Prostate gland (tissue), 2 donors: ENCODE data around the gene FOXC2. TPM values are rescaled to one million over a fixed set of nuclear protein-coding genes. Genes with fewer than 3 reads are reported as not detected.

Experiments
- DNase-seq: peaks from one replicate; pipeline ENCODE4 v3.0.0-alpha.2; 2019; ENCODE audit warnings: low spot score
- H3K27ac ChIP-seq, 2 donors: fragments of 200-600 bp; sonication (generic); 2 replicates each; pipeline ENCODE4 v1.5.1; 2017 to 2019
- H3K27me3 ChIP-seq: fragments of 200-600 bp; sonication (generic); replicated peaks from 2 replicates; pipeline ENCODE4 v1.5.1; 2019; ENCODE audit not compliant: insufficient read depth
- H3K36me3 ChIP-seq, 2 donors: fragments of 200-600 bp; sonication (generic); 1 replicate in 1 of 2; 2 replicates in 1 of 2; pipeline versions ENCODE4 v1.5.1 to v1.8.1; 2017 to 2019
- H3K4me1 ChIP-seq: fragments of 200-600 bp; sonication (generic); replicated peaks from 2 replicates; pipeline ENCODE4 v1.5.1; 2019
- H3K4me3 ChIP-seq, 2 donors: fragments of 200-600 bp; sonication (generic); 2 replicates each; pipeline ENCODE4 v1.5.1; 2017 to 2019
- H3K9me3 ChIP-seq: fragments of 200-600 bp; sonication (generic); 2 replicates; pipeline ENCODE4 v1.5.1; 2017
- CTCF ChIP-seq, 4 experiments: fragments of 200-600 bp in 2 of 4; fragments of 450-650 bp in 2 of 4; sonication (generic) in 2 of 4; IDR thresholded peaks; 1 replicate in 3 of 4; 2 replicates in 1 of 4; pipeline ENCODE4 v1.5.1; 2016 to 2019; ENCODE audit warnings: antibody characterized with exemption in 4 of 4, mild to moderate bottlenecking in 2 of 4, moderate library complexity in 2 of 4
- POLR2A ChIP-seq: fragments of 450-650 bp; IDR thresholded peaks from one replicate; pipeline ENCODE4 v1.6.1; 2016; ENCODE audit warnings: antibody characterized with exemption, mild to moderate bottlenecking
- POLR2AphosphoS5 ChIP-seq: sonication (generic); formaldehyde crosslinking; IDR thresholded peaks from one replicate; pipeline ENCODE4 v1.6.1; 2017; ENCODE audit warnings: antibody characterized with exemption
- WGBS: methylation state at CpG from one replicate; pipeline ENCODE4 v1.1.5; 2018; 5-methylcytosine and 5-hydroxymethylcytosine counted together
- intact Hi-C: fragments of 100-400 bp; cut with DNase I; formaldehyde crosslinking; loops from one replicate; pipeline ENCODE4 v1.14.2; 2022
- total RNA-seq, 2 donors: library from RNA; depleted of rRNA; stranded (reverse); fragments of >200 nt; gene quantifications; one replicate each; pipeline ENCODE4 v1.1.0, GENCODE V29; 2016

The FOXC2 gene
- total RNA-seq, 2 donors from 2014 or later, result 0.41 to 6.5 TPM

GRCh38 chr16:86581458-86581857 is 14.8 kb downstream of the FOXC2 start:
- Histone ChIP-seq H3K4me3 (no peak overlapping the region), H3K4me1 (no peaks in the 10 kb centered on the region), H3K27ac (no peak overlapping the region), H3K36me3 (no peaks in the 10 kb centered on the region), H3K27me3 (peaks cover 30% of the 10 kb centered on the region), H3K9me3 (no peaks in the 10 kb centered on the region)
- WGBS, result 86% methylated on average over 4 of the region's 4 CpGs
- intact Hi-C loops, result no loop called here
- DNase-seq, result no peak
- TF ChIP-seq POLR2AphosphoS5 (no peak), POLR2A (no peak), CTCF (IDR thresholded peaks at IDR 0.05) (no peak)

- Histone ChIP-seq H3K27ac (no peak overlapping the region), H3K9me3 (no peaks in the 10 kb centered on the region), H3K4me1 (no peaks in the 10 kb centered on the region), H3K27me3 (peaks cover 8% of the 10 kb centered on the region), H3K36me3 (no peaks in the 10 kb centered on the region), H3K4me3 (no peak overlapping the region)
- DNase-seq, result no peak
- WGBS, result 90% methylated on average over 6 of the region's 6 CpGs
- no peak for TF ChIP-seq CTCF (IDR thresholded peaks at IDR 0.05)
- TF ChIP-seq POLR2A, result no peak
- no peak for TF ChIP-seq POLR2AphosphoS5
- intact Hi-C loops, result no loop called here
Observed at GRCh38 chr16:86584071-86584685, 17.5 kb downstream of the FOXC2 start.

- Histone ChIP-seq H3K4me1 (no peaks in the 10 kb centered on the region), H3K27ac (no peak overlapping the region), H3K9me3 (no peaks in the 10 kb centered on the region), H3K36me3 (no peaks in the 10 kb centered on the region), H3K4me3 (no peak overlapping the region), H3K27me3 (no peaks in the 10 kb centered on the region)
- intact Hi-C loops, result no loop called here
- TF ChIP-seq POLR2AphosphoS5 (no peak), POLR2A (no peak), CTCF (IDR thresholded peaks at IDR 0.05) (no peak)
- WGBS, result 81% methylated on average over 12 of the region's 12 CpGs
- no peak for DNase-seq
Observed at GRCh38 chr16:86584726-86585721, 18.4 kb downstream of the FOXC2 start.

- TF ChIP-seq CTCF (IDR thresholded peaks at IDR 0.05) (no peak), POLR2AphosphoS5 (no peak), POLR2A (no peak)
- H3K4me3 ChIP-seq, result no peak overlapping the region
- no peaks in the 10 kb centered on the region for H3K27me3 ChIP-seq
- intact Hi-C loops, result no loop called here
- 72% methylated on average over 10 of the region's 10 CpGs for WGBS
- DNase-seq, result no peak
- no peaks in the 10 kb centered on the region for H3K4me1 ChIP-seq
- H3K9me3 ChIP-seq, result no peaks in the 10 kb centered on the region
- H3K36me3 ChIP-seq, result no peaks in the 10 kb centered on the region
- no peak overlapping the region for H3K27ac ChIP-seq
Observed at GRCh38 chr16:86585821-86586611, 19.4 kb downstream of the FOXC2 start.
